ENCODE results near the gene C1QTNF8.
A peak's percentile ranks its signal among the peaks of the same experiment; 100 is the strongest.
"Not testable (repeated sequence)": the region's sequence is repeated elsewhere in the genome, so short reads cannot be mapped to it uniquely, and the experiment has no call there.

Gene C1QTNF8

GRCh38 chr16:1091992-1092552 is 4.0 kb downstream of the C1QTNF8 start:
- DNase-seq, result no peak

GRCh38 chr16:1090620-1091587 is 5.1 kb downstream of the C1QTNF8 start:
- no peak for DNase-seq

DNA sequence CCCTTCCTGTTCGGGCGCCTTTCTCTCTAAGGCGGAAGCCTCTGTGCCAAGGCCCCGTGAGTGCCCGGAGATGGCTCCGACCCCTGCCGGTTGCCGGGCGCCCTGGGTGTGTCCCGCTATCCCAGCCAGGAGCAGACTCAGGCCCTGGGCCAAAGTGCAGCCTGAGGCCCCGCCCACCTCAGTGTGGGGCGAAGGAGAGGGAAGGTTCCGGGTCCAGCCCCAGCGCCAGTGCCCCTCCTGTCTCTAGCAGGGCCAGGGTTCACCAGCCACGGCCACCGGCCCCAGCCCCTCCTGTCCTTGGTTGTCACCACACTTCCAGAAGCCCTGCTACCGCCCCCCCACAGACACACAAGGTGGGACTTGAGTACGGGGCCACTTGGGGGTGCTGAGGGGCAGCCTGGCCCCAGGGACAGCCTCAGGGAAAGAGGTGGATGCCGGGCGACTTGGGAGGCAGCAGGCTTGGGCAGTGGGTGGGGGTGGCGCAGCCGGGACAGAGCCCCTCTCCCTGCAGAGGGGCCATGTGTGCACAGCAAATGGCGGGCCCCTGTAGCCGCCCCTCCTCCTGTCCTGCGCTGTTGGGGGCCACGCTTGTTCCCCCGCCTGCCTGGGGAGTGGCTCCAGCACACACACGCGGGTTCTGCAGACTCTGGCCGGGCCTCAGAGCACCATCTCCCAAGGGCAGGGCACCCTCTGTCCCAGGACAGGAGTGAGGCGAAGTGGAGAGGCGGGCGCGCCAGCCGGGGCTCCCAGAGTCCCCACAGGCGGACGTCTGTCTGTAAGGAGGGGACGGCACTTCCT is 6.0 kb downstream of the C1QTNF8 start:
- no peak for DNase-seq

DNA sequence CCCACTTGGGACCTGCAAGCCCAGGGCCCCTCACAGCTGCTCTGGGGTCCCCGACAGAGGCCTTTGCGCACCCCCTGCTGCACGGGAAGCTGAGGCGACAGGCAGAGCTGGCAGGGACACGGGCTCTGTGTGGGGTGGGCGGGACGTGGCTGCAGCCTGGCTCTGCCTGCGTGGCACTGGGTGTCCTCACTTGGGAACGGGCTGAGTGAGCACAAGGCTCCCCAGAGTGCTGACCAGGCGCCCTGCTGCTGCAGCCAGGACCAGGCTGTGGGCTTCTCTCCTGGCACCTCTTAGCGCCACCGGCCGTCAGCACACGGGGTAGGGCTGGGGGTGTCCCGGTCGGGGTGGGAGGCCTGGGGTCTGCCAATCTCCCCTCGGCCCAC is 6.6 kb downstream of the C1QTNF8 start:
- no peak for DNase-seq

- peak; percentile 67 for DNase-seq
Measured at GRCh38 chr16:1088295-1089170, 7.5 kb downstream of the C1QTNF8 start.

DNA sequence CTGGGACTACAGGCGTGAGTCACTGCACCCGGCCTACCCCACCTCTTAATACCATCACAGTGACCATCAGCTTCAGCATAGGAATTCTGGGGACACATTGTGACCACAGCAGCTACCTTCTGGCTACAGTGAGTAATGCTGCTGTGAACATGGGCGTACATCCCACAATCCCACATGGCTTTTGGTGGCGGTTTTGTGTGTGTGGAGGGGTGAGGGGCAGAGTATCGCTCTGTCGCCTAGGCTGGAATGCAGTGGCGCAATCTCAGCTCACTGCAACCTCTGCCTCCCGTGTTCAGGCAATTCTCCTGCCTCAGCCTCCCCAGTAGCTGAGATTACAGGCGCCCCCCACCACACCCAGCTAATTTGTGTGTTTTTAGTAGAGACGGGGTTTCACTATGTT is 9.6 kb downstream of the C1QTNF8 start:
- DNase-seq, result not testable (repeated sequence)

- no peak for DNase-seq
Measured at GRCh38 chr16:1084971-1085370, 11.1 kb downstream of the C1QTNF8 start.

DNA sequence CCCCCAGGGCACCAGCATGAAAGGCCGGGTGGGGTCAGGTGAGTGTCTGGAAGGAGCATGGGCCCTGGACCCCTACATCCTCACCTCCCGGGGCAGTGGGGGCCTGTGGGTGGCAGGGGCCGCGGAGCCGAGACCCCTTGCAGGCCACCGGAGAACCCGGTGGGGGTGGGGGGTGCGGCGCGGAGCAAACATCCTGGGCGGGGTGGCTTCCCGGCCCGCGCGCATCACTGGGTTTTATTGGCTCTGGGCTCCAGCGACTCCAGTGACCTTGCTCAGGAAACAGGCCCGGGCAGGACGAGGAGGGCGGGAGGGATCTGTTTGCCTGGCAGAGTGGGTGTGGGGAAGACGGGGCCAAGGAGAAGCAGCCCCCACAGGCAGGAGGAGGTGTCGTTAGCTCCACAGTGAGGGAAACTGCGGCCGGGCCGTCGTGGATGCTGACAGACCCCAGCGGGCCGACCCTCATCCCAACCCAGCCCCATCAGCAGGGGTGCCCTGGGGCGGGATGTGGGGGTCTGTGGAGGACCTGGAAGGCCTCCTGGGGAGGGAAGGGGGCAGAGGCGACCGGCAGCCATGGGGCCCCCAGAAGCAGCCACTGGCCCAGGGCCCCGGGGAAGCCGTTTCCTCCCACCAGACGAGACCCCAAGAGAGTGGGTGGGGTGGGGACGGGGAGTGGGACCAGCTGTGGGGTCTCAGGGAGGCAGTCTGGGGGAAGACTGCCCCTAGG is 12.9 kb downstream of the C1QTNF8 start:
- no peak for DNase-seq

GRCh38 chr16:1082266-1082951 is 13.6 kb downstream of the C1QTNF8 start:
- no peak for DNase-seq

- DNase-seq, result no peak
Measured at GRCh38 chr16:1081734-1082265, 14.2 kb downstream of the C1QTNF8 start.

GRCh38 chr16:1080801-1081733 is 15.0 kb downstream of the C1QTNF8 start:
- DNase-seq, result no peak

GRCh38 chr16:1079786-1080525 is 16.1 kb downstream of the C1QTNF8 start:
- DNase-seq, result no peak

DNA sequence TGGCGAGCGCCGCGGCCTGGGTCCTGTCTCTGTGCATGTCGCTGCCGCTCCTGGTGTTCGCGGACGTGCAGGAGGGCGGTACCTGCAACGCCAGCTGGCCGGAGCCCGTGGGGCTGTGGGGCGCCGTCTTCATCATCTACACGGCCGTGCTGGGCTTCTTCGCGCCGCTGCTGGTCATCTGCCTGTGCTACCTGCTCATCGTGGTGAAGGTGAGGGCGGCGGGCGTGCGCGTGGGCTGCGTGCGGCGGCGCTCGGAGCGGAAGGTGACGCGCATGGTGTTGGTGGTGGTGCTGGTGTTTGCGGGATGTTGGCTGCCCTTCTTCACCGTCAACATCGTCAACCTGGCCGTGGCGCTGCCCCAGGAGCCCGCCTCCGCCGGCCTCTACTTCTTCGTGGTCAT is 16.7 kb downstream of the C1QTNF8 start:
- no peak for DNase-seq

GRCh38 chr16:1078579-1079021 is 17.4 kb downstream of the C1QTNF8 start:
- peak; percentile 84 for DNase-seq

DNA sequence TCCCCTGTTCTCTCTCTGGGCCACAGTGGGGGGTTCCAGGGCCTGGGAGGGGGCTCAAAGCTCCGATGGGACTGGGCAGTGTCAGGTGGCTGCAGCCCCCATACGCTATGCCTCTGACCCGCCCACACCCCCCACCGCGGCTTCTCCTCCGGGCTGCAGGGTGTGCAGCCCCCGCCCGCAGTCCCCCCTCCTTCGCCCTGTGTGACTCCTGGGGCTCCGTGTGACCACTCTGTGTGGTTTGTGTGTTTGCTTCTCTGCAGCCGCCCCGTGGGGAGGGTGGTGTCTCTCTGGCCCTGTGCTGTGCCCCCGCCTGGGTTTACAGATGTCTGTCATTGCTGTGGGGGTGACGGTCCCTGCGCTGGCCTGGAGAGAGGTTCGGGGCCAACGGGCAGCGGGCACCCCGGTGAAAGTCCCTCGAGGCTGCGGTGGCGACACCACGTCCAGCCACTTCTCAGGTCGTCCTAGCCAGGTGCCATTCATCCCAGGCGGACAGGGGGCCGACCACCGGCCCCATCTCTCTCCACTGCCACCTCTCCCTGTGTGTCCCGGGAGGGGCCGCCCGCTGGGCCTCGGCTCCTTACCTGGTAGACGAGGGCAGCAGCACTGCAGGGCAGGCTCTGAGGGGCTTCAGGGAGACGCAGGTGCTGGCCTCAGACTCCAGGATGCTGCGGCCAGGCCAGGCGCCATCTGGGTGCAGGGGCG is 18.0 kb downstream of the C1QTNF8 start:
- DNase-seq, result no peak

- DNase-seq, result no peak
Measured at GRCh38 chr16:1076801-1077576, 19.1 kb downstream of the C1QTNF8 start.

GRCh38 chr16:1075546-1075945 is 20.5 kb downstream of the C1QTNF8 start:
- no peak for DNase-seq

GRCh38 chr16:1074379-1074649 is 21.7 kb downstream of the C1QTNF8 start:
- no peak for DNase-seq
